ENCODE data around the gene DAZAP1.

The DAZAP1 gene

DNA sequence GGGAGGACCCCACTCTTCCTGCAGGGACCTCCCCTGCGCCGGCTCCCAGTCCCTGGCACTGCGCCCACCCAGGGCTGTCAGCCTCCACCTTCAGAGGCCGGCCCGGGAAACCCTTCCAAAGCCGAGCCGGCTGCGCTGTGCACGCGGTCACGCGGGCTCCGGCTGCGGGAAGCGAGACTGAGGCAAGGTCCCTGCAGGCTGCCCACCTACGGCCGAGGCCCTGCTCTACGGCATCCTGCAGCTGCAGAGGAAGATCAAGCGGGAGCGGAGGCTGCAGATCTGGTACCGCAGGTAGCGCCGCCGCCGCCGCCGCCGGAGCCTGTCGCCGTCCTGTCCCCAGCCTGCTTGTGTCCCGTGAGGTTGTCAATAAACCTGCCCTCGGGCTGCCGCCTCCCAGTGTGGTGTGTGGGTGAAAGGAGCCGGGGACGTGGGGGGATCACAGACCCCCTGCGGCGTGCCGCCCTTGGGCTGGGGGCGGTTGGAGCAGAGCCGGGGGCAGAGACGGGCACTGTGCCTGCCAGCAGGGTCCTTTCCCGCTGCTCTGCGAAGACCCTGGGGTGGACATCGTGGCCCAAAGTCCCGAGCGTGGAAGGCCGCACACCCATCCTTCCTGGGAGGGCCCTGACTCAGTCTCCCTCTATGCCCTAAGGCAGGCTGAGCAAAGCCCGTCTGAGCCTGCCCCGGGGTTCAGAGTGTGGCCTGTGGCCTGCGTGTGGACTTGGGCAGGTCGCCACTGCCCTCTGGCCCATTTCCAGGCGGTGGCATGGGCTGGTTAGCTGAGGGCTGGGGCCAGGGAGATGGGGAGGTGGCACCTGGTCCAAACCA is 12.0 kb upstream of the DAZAP1 start:
- no peak overlapping the region for H2BK5ac ChIP-seq (ENCODE audit: low read length)
- H4K5ac ChIP-seq (ENCODE audit: low read length): no peak overlapping the region
- H3K4me3 ChIP-seq (ENCODE audit: low read length): no peak overlapping the region
- no peak overlapping the region for H2AK5ac ChIP-seq (ENCODE audit: low read length)
- H3K79me2 ChIP-seq (ENCODE audit: control insufficient read depth, insufficient read depth, low read length): no peaks in the 10 kb centered on the region
- no peak overlapping the region for H2BK15ac ChIP-seq (replicated peaks; ENCODE audit: low read depth)
- no peaks in the 10 kb centered on the region for H3K27me3 ChIP-seq (ENCODE audit: insufficient read depth, low read length, poor library complexity)
- H4K8ac ChIP-seq (ENCODE audit: low read depth, low read length): no peak overlapping the region
- H3K18ac ChIP-seq (ENCODE audit: low read length): no peak overlapping the region
- H3K4ac ChIP-seq (ENCODE audit: low read depth, low read length): no peak overlapping the region
- no peak overlapping the region for H3K4me2 ChIP-seq (ENCODE audit: low read length)
- H2BK120ac ChIP-seq (ENCODE audit: low read depth, low read length): no peak overlapping the region
- H3K79me1 ChIP-seq (ENCODE audit: low read length): no peaks in the 10 kb centered on the region
- no peak for DNase-seq
- no peak overlapping the region for H3K23ac ChIP-seq (ENCODE audit: low read length)
- H3K4me1 ChIP-seq (ENCODE audit: control insufficient read depth, low read depth, low read length): no peaks in the 10 kb centered on the region
- no peaks in the 10 kb centered on the region for H3K36me3 ChIP-seq (ENCODE audit: control insufficient read depth, insufficient read depth, low read length)
- WGBS (ENCODE audit: extremely low coverage, insufficient coverage, low lambda C conversion rate): no CpG with 5 or more reads among the region's 52 CpGs
- no peak overlapping the region for H3K56ac ChIP-seq (ENCODE audit: low read length)
- H3K9ac ChIP-seq (ENCODE audit: low read length): no peak overlapping the region
- no peak overlapping the region for H3K27ac ChIP-seq (ENCODE audit: low read depth, low read length)

DNA sequence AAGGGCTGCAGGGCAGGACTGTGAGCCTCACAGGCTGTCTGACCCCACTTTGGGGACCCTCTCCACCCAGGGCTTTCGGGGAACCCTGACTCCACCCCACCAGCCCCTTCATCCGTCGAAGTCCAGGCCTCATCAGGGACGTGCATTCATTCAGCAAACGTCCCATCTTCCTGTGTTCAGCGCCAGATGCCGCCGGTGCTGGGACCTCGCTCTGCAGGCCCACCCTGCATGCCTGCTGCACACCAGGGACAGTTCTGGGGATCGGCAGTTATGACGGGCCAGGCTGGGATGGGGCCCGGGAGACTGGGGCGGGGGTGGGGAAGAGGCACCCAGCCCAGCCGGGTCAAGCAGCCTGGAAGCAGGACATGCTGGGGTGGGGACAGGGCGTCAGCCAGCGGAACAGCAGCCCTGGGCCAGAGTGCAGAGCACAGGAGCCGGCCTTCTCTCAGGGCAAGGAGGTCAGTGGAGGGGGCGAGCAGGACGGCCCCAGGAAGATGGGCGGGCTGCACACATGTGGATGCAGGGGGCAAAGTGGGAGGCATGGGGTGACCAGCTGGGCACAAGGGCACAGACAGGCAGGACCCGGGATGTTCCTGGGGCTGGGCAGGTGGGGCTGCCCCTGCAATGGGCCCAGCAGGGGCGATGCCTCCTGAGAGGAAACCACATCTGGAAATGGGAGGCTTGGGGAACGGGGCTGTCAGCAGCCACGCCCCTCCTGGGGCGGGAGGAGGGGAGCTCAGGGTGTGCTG is 11.2 kb upstream of the DAZAP1 start:
- no peak for DNase-seq
- H3K4me2 ChIP-seq (ENCODE audit: low read length): no peak overlapping the region
- no peak overlapping the region for H3K18ac ChIP-seq (ENCODE audit: low read length)
- H3K4ac ChIP-seq (ENCODE audit: low read depth, low read length): no peak overlapping the region
- no peaks in the 10 kb centered on the region for H3K4me1 ChIP-seq (ENCODE audit: control insufficient read depth, low read depth, low read length)
- H2BK15ac ChIP-seq (replicated peaks; ENCODE audit: low read depth): no peak overlapping the region
- H3K36me3 ChIP-seq (ENCODE audit: control insufficient read depth, insufficient read depth, low read length): no peaks in the 10 kb centered on the region
- no peaks in the 10 kb centered on the region for H3K79me2 ChIP-seq (ENCODE audit: control insufficient read depth, insufficient read depth, low read length)
- H3K9ac ChIP-seq (ENCODE audit: low read length): no peak overlapping the region
- H3K79me1 ChIP-seq (ENCODE audit: low read length): no peaks in the 10 kb centered on the region
- no peak overlapping the region for H3K23ac ChIP-seq (ENCODE audit: low read length)
- no peak overlapping the region for H2BK120ac ChIP-seq (ENCODE audit: low read depth, low read length)
- no peak overlapping the region for H3K56ac ChIP-seq (ENCODE audit: low read length)
- no CpG with 5 or more reads among the region's 25 CpGs for WGBS (ENCODE audit: extremely low coverage, insufficient coverage, low lambda C conversion rate)
- H2BK5ac ChIP-seq (ENCODE audit: low read length): no peak overlapping the region
- no peak overlapping the region for H2AK5ac ChIP-seq (ENCODE audit: low read length)
- no peak overlapping the region for H4K5ac ChIP-seq (ENCODE audit: low read length)
- H3K27me3 ChIP-seq (ENCODE audit: insufficient read depth, low read length, poor library complexity): no peaks in the 10 kb centered on the region
- H3K27ac ChIP-seq (ENCODE audit: low read depth, low read length): no peak overlapping the region
- no peak overlapping the region for H3K4me3 ChIP-seq (ENCODE audit: low read length)
- H4K8ac ChIP-seq (ENCODE audit: low read depth, low read length): no peak overlapping the region

- H3K79me2 ChIP-seq (ENCODE audit: control insufficient read depth, insufficient read depth, low read length): no peaks in the 10 kb centered on the region
- no CpG with 5 or more reads among the region's 42 CpGs for WGBS (ENCODE audit: extremely low coverage, insufficient coverage, low lambda C conversion rate)
Observed at GRCh38 chr19:1396768-1397679, 10.4 kb upstream of the DAZAP1 start.

GRCh38 chr19:1397838-1398237 is 9.5 kb upstream of the DAZAP1 start:
- Histone ChIP-seq H2BK15ac (replicated peaks; ENCODE audit: low read depth) (no peak overlapping the region), H3K27me3 (ENCODE audit: insufficient read depth, low read length, poor library complexity) (no peaks in the 10 kb centered on the region), H3K79me2 (ENCODE audit: control insufficient read depth, insufficient read depth, low read length) (no peaks in the 10 kb centered on the region), H2BK5ac (ENCODE audit: low read length) (no peak overlapping the region), H2AK5ac (ENCODE audit: low read length) (no peak overlapping the region), H3K4ac (ENCODE audit: low read depth, low read length) (no peak overlapping the region), H3K9ac (ENCODE audit: low read length) (no peak overlapping the region), H4K5ac (ENCODE audit: low read length) (no peak overlapping the region), H3K18ac (ENCODE audit: low read length) (no peak overlapping the region), H3K56ac (ENCODE audit: low read length) (no peak overlapping the region), H3K36me3 (ENCODE audit: control insufficient read depth, insufficient read depth, low read length) (no peaks in the 10 kb centered on the region), H3K4me1 (ENCODE audit: control insufficient read depth, low read depth, low read length) (no peaks in the 10 kb centered on the region), H4K8ac (ENCODE audit: low read depth, low read length) (no peak overlapping the region), H3K27ac (ENCODE audit: low read depth, low read length) (no peak overlapping the region), H3K4me3 (ENCODE audit: low read length) (no peak overlapping the region), H3K23ac (ENCODE audit: low read length) (no peak overlapping the region), H3K4me2 (ENCODE audit: low read length) (no peak overlapping the region), H3K79me1 (ENCODE audit: low read length) (no peaks in the 10 kb centered on the region), H2BK120ac (ENCODE audit: low read depth, low read length) (no peak overlapping the region)
- no peak for DNase-seq
- no CpG with 5 or more reads among the region's 9 CpGs for WGBS (ENCODE audit: extremely low coverage, insufficient coverage, low lambda C conversion rate)

More at GRCh38 chr19:1396768-1397679, 10.4 kb upstream of the DAZAP1 start:
- H2AK5ac ChIP-seq (ENCODE audit: low read length): no peak overlapping the region
- H4K8ac ChIP-seq (ENCODE audit: low read depth, low read length): no peak overlapping the region
- H3K9ac ChIP-seq (ENCODE audit: low read length): no peak overlapping the region
- H3K56ac ChIP-seq (ENCODE audit: low read length): no peak overlapping the region
- no peak overlapping the region for H3K4me2 ChIP-seq (ENCODE audit: low read length)
- H2BK120ac ChIP-seq (ENCODE audit: low read depth, low read length): no peak overlapping the region
- H3K4me3 ChIP-seq (ENCODE audit: low read length): no peak overlapping the region
- H2BK5ac ChIP-seq (ENCODE audit: low read length): no peak overlapping the region
- H3K27ac ChIP-seq (ENCODE audit: low read depth, low read length): no peak overlapping the region
- no peaks in the 10 kb centered on the region for H3K4me1 ChIP-seq (ENCODE audit: control insufficient read depth, low read depth, low read length)
- H3K27me3 ChIP-seq (ENCODE audit: insufficient read depth, low read length, poor library complexity): no peaks in the 10 kb centered on the region
- H2BK15ac ChIP-seq (replicated peaks; ENCODE audit: low read depth): no peak overlapping the region
- H4K5ac ChIP-seq (ENCODE audit: low read length): no peak overlapping the region
- no peak for DNase-seq
- no peak overlapping the region for H3K18ac ChIP-seq (ENCODE audit: low read length)
- H3K4ac ChIP-seq (ENCODE audit: low read depth, low read length): no peak overlapping the region
- H3K36me3 ChIP-seq (ENCODE audit: control insufficient read depth, insufficient read depth, low read length): no peaks in the 10 kb centered on the region
- H3K23ac ChIP-seq (ENCODE audit: low read length): no peak overlapping the region
- no peaks in the 10 kb centered on the region for H3K79me1 ChIP-seq (ENCODE audit: low read length)

- H3K4me3 ChIP-seq (ENCODE audit: low read length): no peak overlapping the region
- no peak overlapping the region for H3K27ac ChIP-seq (ENCODE audit: low read depth, low read length)
- no CpG with 5 or more reads among the region's 19 CpGs for WGBS (ENCODE audit: extremely low coverage, insufficient coverage, low lambda C conversion rate)
- H3K18ac ChIP-seq (ENCODE audit: low read length): no peak overlapping the region
- H3K4me1 ChIP-seq (ENCODE audit: control insufficient read depth, low read depth, low read length): no peaks in the 10 kb centered on the region
- H2AK5ac ChIP-seq (ENCODE audit: low read length): no peak overlapping the region
- no peak overlapping the region for H2BK15ac ChIP-seq (replicated peaks; ENCODE audit: low read depth)
- H3K56ac ChIP-seq (ENCODE audit: low read length): no peak overlapping the region
- H3K23ac ChIP-seq (ENCODE audit: low read length): no peak overlapping the region
- no peaks in the 10 kb centered on the region for H3K79me1 ChIP-seq (ENCODE audit: low read length)
- no peak overlapping the region for H3K4me2 ChIP-seq (ENCODE audit: low read length)
- no peaks in the 10 kb centered on the region for H3K27me3 ChIP-seq (ENCODE audit: insufficient read depth, low read length, poor library complexity)
- H4K8ac ChIP-seq (ENCODE audit: low read depth, low read length): no peak overlapping the region
- H3K9ac ChIP-seq (ENCODE audit: low read length): no peak overlapping the region
- H2BK5ac ChIP-seq (ENCODE audit: low read length): no peak overlapping the region
- H3K79me2 ChIP-seq (ENCODE audit: control insufficient read depth, insufficient read depth, low read length): no peaks in the 10 kb centered on the region
- H3K36me3 ChIP-seq (ENCODE audit: control insufficient read depth, insufficient read depth, low read length): no peaks in the 10 kb centered on the region
- H2BK120ac ChIP-seq (ENCODE audit: low read depth, low read length): no peak overlapping the region
- no peak overlapping the region for H3K4ac ChIP-seq (ENCODE audit: low read depth, low read length)
- no peak overlapping the region for H4K5ac ChIP-seq (ENCODE audit: low read length)
- no peak for DNase-seq
Observed at GRCh38 chr19:1399079-1399478, 8.3 kb upstream of the DAZAP1 start.

All from mesendoderm (in vitro differentiated cells).